ENCODE measurements around the gene LRRC59. TPM values are rescaled to one million over a fixed set of nuclear protein-coding genes. Genes with fewer than 3 reads are reported as not detected.

Gene LRRC59
- total and polyA plus RNA-seq, 2 of the 13 experiments (the other 11 are each of a cell fraction or from before 2014, with no cell fraction given): 87.3 to 222 TPM

GRCh38 chr17:50445730-50446325 is 48.5 kb upstream of the LRRC59 start:
- H3K4me1 ChIP-seq (ENCODE audit: insufficient read depth, low read length): peaks cover 33% of the 10 kb centered on the region
- WGBS (ENCODE audit: low lambda C conversion rate): 87% methylated on average over 1 of the region's 1 CpG
- no peak for DNase-seq (ENCODE audit: low spot score)
- H2AFZ ChIP-seq (ENCODE audit: low read length): no peak overlapping the region
- TF ChIP-seq, protein P1, sequence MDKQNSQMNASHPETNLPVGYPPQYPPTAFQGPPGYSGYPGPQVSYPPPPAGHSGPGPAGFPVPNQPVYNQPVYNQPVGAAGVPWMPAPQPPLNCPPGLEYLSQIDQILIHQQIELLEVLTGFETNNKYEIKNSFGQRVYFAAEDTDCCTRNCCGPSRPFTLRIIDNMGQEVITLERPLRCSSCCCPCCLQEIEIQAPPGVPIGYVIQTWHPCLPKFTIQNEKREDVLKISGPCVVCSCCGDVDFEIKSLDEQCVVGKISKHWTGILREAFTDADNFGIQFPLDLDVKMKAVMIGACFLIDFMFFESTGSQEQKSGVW (CRISPR knock-in tag; IDR thresholded peaks at IDR 0.05; ENCODE audit: borderline replicate concordance): no peak
- TF ChIP-seq NFKBIZ (CRISPR knock-in tag; IDR thresholded peaks at IDR 0.05) (no peak), ZSCAN29 (CRISPR knock-in tag; conservative IDR thresholded peaks at IDR 0.05) (no peak), FOXA3 (CRISPR knock-in tag; IDR thresholded peaks at IDR 0.05) (no peak)
- in situ Hi-C loops (cut with HindIII; ENCODE audit: extremely low pct_ligation_motif_present, low pct_unique_long_range_greater_than_20kb) (no loop called here), intact Hi-C loops (cut with micrococcal nuclease; ENCODE audit: unreplicated experiment) (no loop called here)
- ChIA-PET POLR2A (interaction anchor here (1.4 kb wide), 1 partner anchor 17 kb away, joined by 4 read pairs; no protein-coding TSS in a partner anchor), CTCF (ENCODE audit: low intra/inter-chr PET ratio, low total read pairs) (no interaction called here)
- H4K20me1 ChIP-seq (ENCODE audit: insufficient read depth, low read length): no peaks in the 10 kb centered on the region
- H3K36me3 ChIP-seq (replicated peaks in 1 of 2; ENCODE audit: control insufficient read depth in 1 of 2, insufficient read depth in 2 of 2, low read length in 2 of 2): peaks cover 3 to 6% of the 10 kb centered on the region in 2 experiments; a peak in 2 of 5 replicates
- ATAC-seq: no peak
- FAIRE-seq: no peak
- H3K27ac ChIP-seq (ENCODE audit: extremely low read length, insufficient read depth, low read length): no peak overlapping the region
- H3K4me3 ChIP-seq (replicated peaks in 1 of 3; ENCODE audit: insufficient read depth in 1 of 3, low read depth in 2 of 3, low read length in 3 of 3): no peak overlapping the region
- H3K79me2 ChIP-seq (ENCODE audit: insufficient read depth, low read length): peaks cover 5% of the 10 kb centered on the region
- H3K9ac ChIP-seq (ENCODE audit: insufficient read depth, low read depth, low read length): no peak overlapping the region
- no peaks in the 10 kb centered on the region for H3K27me3 ChIP-seq (ENCODE audit: control insufficient read depth in 1 of 2, insufficient read depth in 2 of 2, low read length in 2 of 2)
- no peaks in the 10 kb centered on the region for H3K9me3 ChIP-seq (ENCODE audit: low read length)
- no TSS peak for BruUV-seq (replicated peaks)
- no peak overlapping the region for H3K4me2 ChIP-seq (ENCODE audit: low read depth, low read length)

DNA sequence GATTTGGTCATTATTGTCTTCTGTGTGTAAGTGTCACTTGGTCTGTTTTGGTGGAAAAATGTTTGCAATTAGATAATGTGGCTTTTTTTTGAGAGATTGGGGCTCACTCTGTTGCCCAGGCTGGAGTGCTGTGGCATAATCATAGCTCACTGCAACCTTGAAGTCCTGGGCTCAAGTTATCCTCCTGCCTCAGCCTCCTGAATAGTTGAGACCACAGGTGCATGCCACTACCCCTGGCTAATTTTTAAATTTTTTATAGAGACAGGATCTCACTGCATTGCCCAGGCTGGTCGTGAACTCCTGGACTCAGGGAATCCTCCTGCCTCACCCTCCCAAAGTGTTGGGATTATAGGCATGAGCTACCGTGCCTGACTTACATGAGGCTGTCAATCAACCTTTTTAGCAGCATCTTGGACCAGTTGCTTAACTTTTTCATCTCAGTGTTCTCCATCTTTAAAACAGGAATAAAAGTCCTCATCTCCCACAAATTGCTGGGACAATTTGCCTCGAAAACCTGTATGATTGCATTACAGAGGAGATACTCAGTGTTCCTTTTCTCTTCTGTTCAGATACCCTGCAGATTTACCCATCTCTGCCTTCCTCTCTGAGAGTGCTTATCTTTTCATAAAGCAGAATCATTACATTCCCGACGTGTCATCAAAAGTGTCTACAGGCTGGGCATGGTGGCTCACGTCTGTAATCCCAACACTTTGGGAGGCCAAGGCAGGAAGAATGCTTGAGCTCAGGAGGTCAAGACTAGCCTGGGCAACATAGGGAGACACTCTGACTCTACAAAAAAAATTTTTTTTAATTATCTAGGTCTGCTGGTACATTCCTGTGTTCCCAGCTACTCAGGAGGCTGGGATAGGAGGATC is 47.8 kb upstream of the LRRC59 start:
- Histone ChIP-seq H3K9ac (ENCODE audit: insufficient read depth, low read depth, low read length) (no peak overlapping the region), H3K79me2 (ENCODE audit: insufficient read depth, low read length) (peaks cover 10% of the 10 kb centered on the region), H3K27ac (ENCODE audit: extremely low read length, insufficient read depth, low read length) (no peak overlapping the region), H3K4me1 (ENCODE audit: insufficient read depth, low read length) (peaks cover 40% of the 10 kb centered on the region), H3K36me3 (replicated peaks in 1 of 2; ENCODE audit: control insufficient read depth in 1 of 2, insufficient read depth in 2 of 2, low read length in 2 of 2) (peaks cover 3 to 6% of the 10 kb centered on the region in 2 experiments; a peak in 2 of 5 replicates), H3K27me3 (ENCODE audit: control insufficient read depth in 1 of 2, insufficient read depth in 2 of 2, low read length in 2 of 2) (no peaks in the 10 kb centered on the region), H3K4me2 (ENCODE audit: low read depth, low read length) (no peak overlapping the region), H3K4me3 (replicated peaks in 1 of 3; ENCODE audit: insufficient read depth in 1 of 3, low read depth in 2 of 3, low read length in 3 of 3) (no peak overlapping the region), H4K20me1 (ENCODE audit: insufficient read depth, low read length) (no peaks in the 10 kb centered on the region), H3K9me3 (ENCODE audit: low read length) (no peaks in the 10 kb centered on the region), H2AFZ (ENCODE audit: low read length) (no peak overlapping the region)
- ChIA-PET POLR2A (interaction anchor here (1.2 to 1.4 kb wide), 2 partner anchors 16 kb away, joined by 3 to 4 read pairs; no protein-coding TSS in a partner anchor), CTCF (ENCODE audit: low intra/inter-chr PET ratio, low total read pairs) (no interaction called here)
- no peak for DNase-seq (ENCODE audit: low spot score)
- intact Hi-C loops (cut with micrococcal nuclease; ENCODE audit: unreplicated experiment): no loop called here
- no TSS peak for BruUV-seq (replicated peaks)
- FAIRE-seq: no peak
- WGBS (ENCODE audit: low lambda C conversion rate): 97% methylated on average over 6 of the region's 6 CpGs
- in situ Hi-C loops (cut with HindIII; ENCODE audit: extremely low pct_ligation_motif_present, low pct_unique_long_range_greater_than_20kb): no loop called here
- no peak for ATAC-seq
- TF ChIP-seq ZNF121 (CRISPR knock-in tag; IDR thresholded peaks at IDR 0.05) (peak; percentile 49; the same call in 1 of the 2 replicates), ZBTB10 (CRISPR knock-in tag; IDR thresholded peaks at IDR 0.05; ENCODE audit: borderline replicate concordance) (no peak), ZNF570 (CRISPR knock-in tag; IDR thresholded peaks at IDR 0.05; ENCODE audit: borderline replicate concordance) (no peak), GLMP (CRISPR knock-in tag; IDR thresholded peaks at IDR 0.05; ENCODE audit: borderline replicate concordance) (no peak), PHF21A (CRISPR knock-in tag; IDR thresholded peaks at IDR 0.05) (no peak)

Measured in HepG2 (cell line).